GM12878 (cell line): ENCODE results near the gene TP73. TPM values are rescaled to one million over a fixed set of nuclear protein-coding genes. Genes with fewer than 3 reads are reported as not detected.

Experiments
- ATAC-seq: fragments of 200-7000 bp; cut with Tn5 transposase; 3 replicates; pipeline ENCODE4 v1.9.1; 2020; ENCODE audit warnings: mild to moderate bottlenecking, moderate library complexity
- BruUV-seq: library from RNA; stranded (reverse); fragments of 400-500 nt; replicated peaks from 2 replicates; lab custom pipeline; 2021; lab: Mats Ljungman, UMichigan
- CTCF ChIA-PET: fragments of 300-600 bp; sonication (Branson Sonifier 250); formaldehyde crosslinking; extraction: SDS; loops from one replicate; lab custom pipeline; 2021; ENCODE audit warnings: inconsistent platforms; lab: Yijun Ruan, JAX
- POLR2A ChIA-PET: fragments of 350-600 bp; formaldehyde crosslinking; extraction: SDS; loops from one replicate; lab custom pipeline; 2021; ENCODE audit warnings: inconsistent platforms; lab: Charles Lee
- RAD21 ChIA-PET: fragments of 300-600 bp; sonication (Branson Sonifier 250); formaldehyde crosslinking; loops from one replicate; lab custom pipeline; 2023; ENCODE audit warnings: antibody characterized with exemption; ENCODE audit not compliant: unreplicated experiment; lab: Charles Lee
- SMC1A ChIA-PET: fragments of 300-600 bp; sonication (Branson Sonifier 250); formaldehyde crosslinking; loops from one replicate; lab custom pipeline; 2023; ENCODE audit not compliant: unreplicated experiment, uncharacterized antibody; lab: Charles Lee
- DNase-seq: peaks from one replicate; pipeline ENCODE4 v3.0.0-alpha.2; 2011; ENCODE audit warnings: low read depth, low spot score
- FAIRE-seq: peaks from 3 replicates; lab custom pipeline; 2011; peaks lifted over from hg19 to GRCh38; lab: Jason Lieb, UNC
- H2AFZ ChIP-seq: 2 replicates; pipeline ENCODE4 v1.6.0; 2011; ENCODE audit warnings: low read depth, low read length, control low read depth; ENCODE audit not compliant: control insufficient read depth
- H3K27ac ChIP-seq: 2 replicates; pipeline ENCODE4 v1.5.1; 2011; ENCODE audit warnings: control low read depth; ENCODE audit not compliant: control insufficient read depth, insufficient read depth
- H3K27me3 ChIP-seq, 2 experiments: replicated peaks in 1 of 2; 2 replicates each; pipeline versions ENCODE4 v1.6.0 to v1.6.1; 2011; ENCODE audit warnings: low read length in 1 of 2; ENCODE audit not compliant: control insufficient read depth in 2 of 2, insufficient read depth in 2 of 2
- H3K36me3 ChIP-seq, 2 experiments: 2 replicates each; pipeline ENCODE4 v1.5.1; 2011; ENCODE audit warnings: low read length in 1 of 2; ENCODE audit not compliant: control insufficient read depth in 2 of 2, insufficient read depth in 2 of 2
- H3K4me1 ChIP-seq: 2 replicates; pipeline ENCODE4 v1.6.1; 2011; ENCODE audit warnings: mild to moderate bottlenecking, low read length, moderate library complexity, mixed read lengths; ENCODE audit not compliant: control insufficient read depth, insufficient read depth
- H3K4me2 ChIP-seq: 2 replicates; pipeline ENCODE4 v1.6.0; 2011; ENCODE audit warnings: control low read depth; ENCODE audit not compliant: control insufficient read depth, insufficient read depth
- H3K4me3 ChIP-seq: fragments of 200-600 bp; sonication (generic); 2 replicates; pipeline ENCODE4 v1.5.1; 2016
- H3K79me2 ChIP-seq: 2 replicates; pipeline ENCODE4 v1.6.0; 2011; ENCODE audit warnings: low read length; ENCODE audit not compliant: control insufficient read depth, insufficient read depth
- H3K9ac ChIP-seq: 2 replicates; pipeline ENCODE4 v1.8.0; 2011; ENCODE audit warnings: low read length, control low read depth, mixed read lengths; ENCODE audit not compliant: control insufficient read depth, insufficient read depth
- H3K9me3 ChIP-seq: replicated peaks from 3 replicates; pipeline ENCODE4 v1.5.1; 2011; ENCODE audit warnings: mild to moderate bottlenecking, low read length; ENCODE audit not compliant: control insufficient read depth, insufficient read depth
- H4K20me1 ChIP-seq: 2 replicates; pipeline ENCODE4 v1.6.0; 2011; ENCODE audit not compliant: control insufficient read depth, insufficient read depth
- ATF7 ChIP-seq: fragments of 450-650 bp; IDR thresholded peaks from 2 replicates; pipeline ENCODE4 v1.6.1; 2016; ENCODE audit warnings: low read depth, mild to moderate bottlenecking
- BHLHE40 ChIP-seq, 2 experiments: fragments of 450-650 bp in 1 of 2; IDR thresholded peaks; 2 replicates each; pipeline ENCODE4 v1.6.1; 2011 to 2017; ENCODE audit warnings: low read depth in 2 of 2, borderline replicate concordance in 1 of 2, improper control_type of control experiment in 1 of 2, low read length in 1 of 2, mild to moderate bottlenecking in 1 of 2
- CBFB ChIP-seq: IDR thresholded peaks from 2 replicates; pipeline ENCODE4 v1.6.1; 2016; ENCODE audit warnings: antibody characterized with exemption, low read depth
- CBX3 ChIP-seq: fragments of 200-600 bp; sonication (generic); IDR thresholded peaks from 2 replicates; pipeline ENCODE4 v1.6.1; 2016; ENCODE audit warnings: low read depth, borderline replicate concordance
- CREB1 ChIP-seq: IDR thresholded peaks from 2 replicates; pipeline ENCODE4 v1.6.1; 2012; ENCODE audit warnings: low read depth, mild to moderate bottlenecking, inconsistent platforms
- EZH2 ChIP-seq: IDR thresholded peaks from 2 replicates; pipeline ENCODE4 v1.6.1; 2012; ENCODE audit warnings: low read depth, mild to moderate bottlenecking, control low read depth, inconsistent platforms, low read length, borderline replicate concordance; ENCODE audit not compliant: control insufficient read depth
- GATAD2B ChIP-seq: fragments of 450-650 bp; conservative IDR thresholded peaks from 2 replicates; pipeline ENCODE4 v1.6.1; 2017; ENCODE audit warnings: low read depth, mild to moderate bottlenecking, moderate library complexity
- KLF5 ChIP-seq: fragments of 450-650 bp; IDR thresholded peaks from 2 replicates; pipeline ENCODE4 v1.6.1; 2014; ENCODE audit warnings: mild to moderate bottlenecking; ENCODE audit not compliant: partially characterized antibody
- MEF2A ChIP-seq: IDR thresholded peaks from 2 replicates; pipeline ENCODE4 v1.6.1; 2011; ENCODE audit warnings: low read depth, mild to moderate bottlenecking, low read length, moderate library complexity; ENCODE audit not compliant: insufficient read depth
- MYB ChIP-seq: fragments of 150-350 bp; IDR thresholded peaks from 2 replicates; pipeline ENCODE4 v1.6.1; 2014; ENCODE audit warnings: mild to moderate bottlenecking, low read depth, low read length, borderline replicate concordance
- PAX5 ChIP-seq: IDR thresholded peaks from 2 replicates; pipeline ENCODE4 v1.6.1; 2011; ENCODE audit warnings: low read depth, low read length, borderline replicate concordance
- RBBP5 ChIP-seq: fragments of 200-600 bp; sonication (generic); conservative IDR thresholded peaks from 2 replicates; pipeline ENCODE4 v1.6.1; 2016
- RCOR1 ChIP-seq: conservative IDR thresholded peaks from 2 replicates; pipeline ENCODE4 v1.6.1; 2012; ENCODE audit warnings: low read depth, low read length, improper control_type of control experiment
- SMARCA5 ChIP-seq: fragments of 450-650 bp; IDR thresholded peaks from 2 replicates; pipeline ENCODE4 v1.6.1; 2017; ENCODE audit warnings: mild to moderate bottlenecking
- STAT3 ChIP-seq: IDR thresholded peaks from 2 replicates; pipeline ENCODE4 v1.6.1; 2011; ENCODE audit warnings: low read depth, low read length, improper control_type of control experiment
- USF1 ChIP-seq: IDR thresholded peaks from 2 replicates; pipeline ENCODE4 v1.6.1; 2011; ENCODE audit warnings: borderline replicate concordance, low read depth, mild to moderate bottlenecking, moderate library complexity, mixed read lengths, low read length; ENCODE audit not compliant: insufficient read depth; ENCODE audit errors: extremely low read length
- ZSCAN29 ChIP-seq: fragments of 450-650 bp; IDR thresholded peaks from 2 replicates; pipeline ENCODE4 v1.6.1; 2017; ENCODE audit warnings: mild to moderate bottlenecking, moderate library complexity
- WGBS: methylation state at CpG from one replicate; pipeline ENCODE4 v1.1.6; 2016; ENCODE audit warnings: low lambda C conversion rate; ENCODE audit not compliant: insufficient replicate concordance, insufficient coverage; ENCODE audit errors: missing lambda C conversion rate; 5-methylcytosine and 5-hydroxymethylcytosine counted together
- in situ Hi-C: fragments of 300-500 bp; cut with MboI; formaldehyde crosslinking; loops from 9 replicates; pipeline ENCODE4 v1.14.3; 2018; ENCODE audit warnings: mixed read lengths
- intact Hi-C: fragments of 100-400 bp; cut with micrococcal nuclease; formaldehyde crosslinking; loops from one replicate; pipeline ENCODE4 v1.14.2; 2022; ENCODE audit not compliant: unreplicated experiment
- polyA plus RNA-seq, 11 experiments: library from polyadenylated mRNA; depleted of rRNA in 4 of 11; unstranded in 6 of 11; stranded (reverse) in 5 of 11; fragments of >200 nt; fragmentation: Nextera tagmentation in 4 of 11; fragmentation: Illumina TruSeq in 1 of 11; extraction: Ambion mirVana in 4 of 11; extraction: Trizol in 1 of 11; gene quantifications; 1 replicate in 1 of 11; 2 replicates in 10 of 11; pipeline versions ENCODE4 v1.2.1 to v1.2.3, GENCODE V29; 2011 to 2016; ENCODE audit warnings: inconsistent platforms in 2 of 11, missing spikeins in 2 of 11, low read depth in 1 of 11
- total RNA-seq, 4 experiments: library from RNA; depleted of rRNA in 3 of 4; stranded (reverse); fragments of >200 nt in 3 of 4; fragmentation: Illumina TruSeq in 1 of 4; extraction: Trizol in 1 of 4; gene quantifications; 2 replicates each; pipeline versions ENCODE4 v1.2.1 to v1.2.3, GENCODE V29; 2013 to 2021
- TF ChIP-seq, protein P1 (sequence below): fragments of 450-650 bp; IDR thresholded peaks from 2 replicates; pipeline ENCODE4 v1.6.1; 2017; ENCODE audit warnings: mild to moderate bottlenecking, low read depth, inconsistent platforms; ENCODE audit not compliant: poor library complexity, severe bottlenecking
- TF ChIP-seq, protein P2 (sequence below): IDR thresholded peaks from 2 replicates; pipeline ENCODE4 v1.6.1; 2012; ENCODE audit warnings: low read depth, low read length, improper control_type of control experiment

The TP73 gene
- total and polyA plus RNA-seq, 10 of the 15 experiments (the other 5 are each of a cell fraction or from before 2014, with no cell fraction given) = 0.08 to 54.2 (median 14.9) TPM

GRCh38 chr1:3700631-3701030, 48.3 kb downstream of the TP73 start:
- no peak overlapping the region for H2AFZ ChIP-seq
- CTCF ChIA-PET = no interaction called here
- H3K27me3 ChIP-seq = no peaks in the 10 kb centered on the region
- intact Hi-C loops (no loop called here), in situ Hi-C loops (no loop called here)
- RAD21 ChIA-PET = no interaction called here
- no peak overlapping the region for H3K4me3 ChIP-seq
- SMC1A ChIA-PET = no interaction called here
- no peaks in the 10 kb centered on the region for H3K9me3 ChIP-seq
- DNase-seq (no peak), ATAC-seq (no peak), FAIRE-seq (no peak)
- POLR2A ChIA-PET = no interaction called here
- no peak overlapping the region for H3K27ac ChIP-seq
- no peak overlapping the region for H3K4me2 ChIP-seq
- H3K79me2 ChIP-seq = no peaks in the 10 kb centered on the region
- no peaks in the 10 kb centered on the region for H4K20me1 ChIP-seq
- H3K9ac ChIP-seq = no peak overlapping the region
- no TSS peak for BruUV-seq
- H3K36me3 ChIP-seq = peaks cover 0 to 12% of the 10 kb centered on the region in 2 experiments; a peak in 3 of 4 replicates
- TF ChIP-seq, protein P1, sequence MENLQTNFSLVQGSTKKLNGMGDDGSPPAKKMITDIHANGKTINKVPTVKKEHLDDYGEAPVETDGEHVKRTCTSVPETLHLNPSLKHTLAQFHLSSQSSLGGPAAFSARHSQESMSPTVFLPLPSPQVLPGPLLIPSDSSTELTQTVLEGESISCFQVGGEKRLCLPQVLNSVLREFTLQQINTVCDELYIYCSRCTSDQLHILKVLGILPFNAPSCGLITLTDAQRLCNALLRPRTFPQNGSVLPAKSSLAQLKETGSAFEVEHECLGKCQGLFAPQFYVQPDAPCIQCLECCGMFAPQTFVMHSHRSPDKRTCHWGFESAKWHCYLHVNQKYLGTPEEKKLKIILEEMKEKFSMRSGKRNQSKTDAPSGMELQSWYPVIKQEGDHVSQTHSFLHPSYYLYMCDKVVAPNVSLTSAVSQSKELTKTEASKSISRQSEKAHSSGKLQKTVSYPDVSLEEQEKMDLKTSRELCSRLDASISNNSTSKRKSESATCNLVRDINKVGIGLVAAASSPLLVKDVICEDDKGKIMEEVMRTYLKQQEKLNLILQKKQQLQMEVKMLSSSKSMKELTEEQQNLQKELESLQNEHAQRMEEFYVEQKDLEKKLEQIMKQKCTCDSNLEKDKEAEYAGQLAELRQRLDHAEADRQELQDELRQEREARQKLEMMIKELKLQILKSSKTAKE = no peak
- TF ChIP-seq GATAD2B = no peak
- no peak for TF ChIP-seq KLF5
- no peak for TF ChIP-seq CREB1
- TF ChIP-seq PAX5 = no peak
- no peak for TF ChIP-seq CBFB
- TF ChIP-seq BHLHE40 (IDR thresholded peaks at IDR 0.05; ENCODE audit: borderline replicate concordance in 1 of 2, low read depth in 2 of 2, low read length in 1 of 2) = no peak
- TF ChIP-seq RBBP5 = no peak
- TF ChIP-seq USF1 = no peak
- no peak for TF ChIP-seq SMARCA5
- TF ChIP-seq, protein P2, sequence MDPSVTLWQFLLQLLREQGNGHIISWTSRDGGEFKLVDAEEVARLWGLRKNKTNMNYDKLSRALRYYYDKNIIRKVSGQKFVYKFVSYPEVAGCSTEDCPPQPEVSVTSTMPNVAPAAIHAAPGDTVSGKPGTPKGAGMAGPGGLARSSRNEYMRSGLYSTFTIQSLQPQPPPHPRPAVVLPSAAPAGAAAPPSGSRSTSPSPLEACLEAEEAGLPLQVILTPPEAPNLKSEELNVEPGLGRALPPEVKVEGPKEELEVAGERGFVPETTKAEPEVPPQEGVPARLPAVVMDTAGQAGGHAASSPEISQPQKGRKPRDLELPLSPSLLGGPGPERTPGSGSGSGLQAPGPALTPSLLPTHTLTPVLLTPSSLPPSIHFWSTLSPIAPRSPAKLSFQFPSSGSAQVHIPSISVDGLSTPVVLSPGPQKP = no peak
- TF ChIP-seq MYB = no peak
- no peak for TF ChIP-seq EZH2
- TF ChIP-seq ZSCAN29 = no peak
- TF ChIP-seq STAT3 = no peak
- TF ChIP-seq ATF7 = no peak
- TF ChIP-seq CBX3 = no peak
- TF ChIP-seq MEF2A = no peak
- no peak for TF ChIP-seq RCOR1
- 70% methylated on average over 9 of the region's 10 CpGs for WGBS
- H3K4me1 ChIP-seq = no peaks in the 10 kb centered on the region
